D341Med (cell line): ENCODE results near the gene LAPTM5.
"Not testable (repeated sequence)": the region's sequence is repeated elsewhere in the genome, so short reads cannot be mapped to it uniquely, and the experiment has no call there.

ENCODE experiments used
- DNase-seq: peaks from one replicate; pipeline ENCODE4 v3.0.0; 2012; ENCODE audit warnings: low spot score

LAPTM5 gene

GRCh38 chr1:30757352-30758120, at the start of gene LAPTM5:
TSS of gene LAPTM5 (minus strand) at chr1:30757774. CDS start at chr1:30757745, 29 bp downstream.
- no peak for DNase-seq

- DNase-seq: no peak
These were observed 49.1 kb upstream of the LAPTM5 start for GRCh38 chr1:30806381-30807317.

GRCh38 chr1:30805304-30806003, 47.9 kb upstream of the LAPTM5 start:
- DNase-seq: no peak

GRCh38 chr1:30804822-30805221, 47.2 kb upstream of the LAPTM5 start:
- no peak for DNase-seq

DNA sequence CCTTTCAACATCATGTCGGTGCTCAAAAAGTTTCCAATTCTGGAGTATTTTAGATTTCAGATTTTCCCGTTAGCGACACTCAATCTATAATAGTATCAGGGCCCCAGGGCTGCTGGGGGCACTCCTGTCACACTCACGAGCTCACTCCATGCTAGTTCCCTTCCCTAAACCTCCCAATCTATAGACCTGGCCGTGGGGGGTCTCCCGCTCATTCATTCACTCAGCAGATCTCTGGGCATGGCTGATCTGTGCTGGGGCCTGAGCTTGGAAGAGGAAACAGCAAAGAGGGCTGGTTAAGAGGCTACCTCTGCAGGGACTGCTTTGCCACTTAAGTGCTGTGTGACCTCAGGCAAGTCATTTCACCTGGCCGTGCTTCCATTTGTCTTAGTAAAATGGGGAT, 46.8 kb upstream of the LAPTM5 start:
- DNase-seq: no peak

DNA sequence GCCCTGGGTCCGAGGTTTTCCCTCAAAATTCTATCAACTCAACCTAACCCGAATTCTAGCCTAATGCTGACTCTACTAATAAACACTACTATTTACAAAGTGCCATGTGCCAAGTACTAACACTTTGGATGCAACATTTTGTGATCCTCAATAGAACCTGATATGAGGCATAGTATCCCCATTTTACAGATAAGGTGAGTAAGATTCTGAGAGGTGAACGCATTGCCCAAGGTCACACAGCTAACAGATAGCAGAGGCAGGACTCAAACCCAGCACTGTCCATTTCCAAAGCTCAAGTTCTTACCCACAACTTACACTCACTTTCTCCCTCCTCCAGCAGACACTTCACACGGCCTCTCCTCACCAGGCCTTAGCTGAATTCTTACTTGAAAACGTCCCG, 46.0 kb upstream of the LAPTM5 start:
- no peak for DNase-seq

- peak; percentile 86 for DNase-seq
These were observed 44.2 kb upstream of the LAPTM5 start for GRCh38 chr1:30801771-30802198.

- DNase-seq: no peak
These were observed 41.6 kb upstream of the LAPTM5 start for GRCh38 chr1:30799233-30799511.

GRCh38 chr1:30798389-30799232, 41.0 kb upstream of the LAPTM5 start:
- DNase-seq: no peak

GRCh38 chr1:30795026-30795425, 37.5 kb upstream of the LAPTM5 start:
- no peak for DNase-seq

DNA sequence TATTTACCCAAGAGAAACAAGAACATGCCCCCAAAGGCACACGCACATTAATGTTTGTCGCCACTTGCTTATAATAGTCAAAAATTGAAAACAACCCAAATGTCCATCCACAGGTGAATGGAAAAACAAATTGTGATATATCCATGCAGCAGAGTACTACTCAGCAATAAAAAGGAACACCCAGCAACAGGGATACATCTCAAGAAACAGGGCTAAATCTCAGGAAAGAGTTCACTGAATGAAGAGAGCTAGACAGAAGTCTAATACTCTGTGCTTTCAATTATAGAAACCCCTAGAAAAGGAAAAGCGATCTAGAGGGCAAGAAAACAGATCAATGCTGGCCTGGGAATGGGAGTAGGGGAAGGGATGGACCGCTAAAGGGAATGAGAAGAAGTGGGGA, 36.7 kb upstream of the LAPTM5 start:
- DNase-seq: no peak

DNA sequence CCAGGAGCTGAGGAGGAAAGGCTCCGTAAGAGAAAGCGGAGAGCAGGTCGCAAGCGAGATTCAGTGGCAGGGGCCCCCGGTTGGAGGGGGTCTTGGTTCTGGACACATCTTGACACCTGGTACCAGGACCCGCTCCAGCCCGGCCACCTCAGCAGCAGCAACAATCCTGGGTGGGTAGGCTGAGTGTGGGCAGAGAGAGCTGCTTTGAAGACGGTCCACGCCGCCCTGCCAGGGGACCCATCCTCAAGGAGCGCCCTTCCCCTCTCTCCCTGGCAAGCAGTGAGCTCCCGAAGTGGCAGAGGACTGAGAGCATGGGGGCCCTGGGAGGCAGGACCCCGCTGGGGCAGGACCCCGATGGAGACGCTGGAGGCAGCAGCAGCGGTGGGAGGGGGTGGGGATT, 35.6 kb upstream of the LAPTM5 start:
- no peak for DNase-seq

- DNase-seq: no peak
These were observed 34.3 kb upstream of the LAPTM5 start for GRCh38 chr1:30791868-30792267.

- DNase-seq: no peak
These were observed 33.5 kb upstream of the LAPTM5 start for GRCh38 chr1:30790850-30791778.

DNA sequence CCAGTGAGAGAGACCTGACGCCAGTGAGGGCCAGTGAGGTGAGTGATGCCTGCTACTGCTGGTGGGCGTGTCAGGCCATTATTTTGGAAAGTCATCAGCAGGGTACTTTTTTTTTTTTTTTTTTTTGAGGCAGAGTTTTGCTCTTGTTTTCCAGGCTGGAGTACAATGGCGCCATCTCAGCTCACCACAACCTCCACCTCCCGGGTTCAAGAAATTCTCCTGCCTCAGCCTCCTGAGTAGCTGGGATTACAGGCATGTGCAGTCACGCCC, 32.6 kb upstream of the LAPTM5 start:
- not testable (repeated sequence) for DNase-seq

DNA sequence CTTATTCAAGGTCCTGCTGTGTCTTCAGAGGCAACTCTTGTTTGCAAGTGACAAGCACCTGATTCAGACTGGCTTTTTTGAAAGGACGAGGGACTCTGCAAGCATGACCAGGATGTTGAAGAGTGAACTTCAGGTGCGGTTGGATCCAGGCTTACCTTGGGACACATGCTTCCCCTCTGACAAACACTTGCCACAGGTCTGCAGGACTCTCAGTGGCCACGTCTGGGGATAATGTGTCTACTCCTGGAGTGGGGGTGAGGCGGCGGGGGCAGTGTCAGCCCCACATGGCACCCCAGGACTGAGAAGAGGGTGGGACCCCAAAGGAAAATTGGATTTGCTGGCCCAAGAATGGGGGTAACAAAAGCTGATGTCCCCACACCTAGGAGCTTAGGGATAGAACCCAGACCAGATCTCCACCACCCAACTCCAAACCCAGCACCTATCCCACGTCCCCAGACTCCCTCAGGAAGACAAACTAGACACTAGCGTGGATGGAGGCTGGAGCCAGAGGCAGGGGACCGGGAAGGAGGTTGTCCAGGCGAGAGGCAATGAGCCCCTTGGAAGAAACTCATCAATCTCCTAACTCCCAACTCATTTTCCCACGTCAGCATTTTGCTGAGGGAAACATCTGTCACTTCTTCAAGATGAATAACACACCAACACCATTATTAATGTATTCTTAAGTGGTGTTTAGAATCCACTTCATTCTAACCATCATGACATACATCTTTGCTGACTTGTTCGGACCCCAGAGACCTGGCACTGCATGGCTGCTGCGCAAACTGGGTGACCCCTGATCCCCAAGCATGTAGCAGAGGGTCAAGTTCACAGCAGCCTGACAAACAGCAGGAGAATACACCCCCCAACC, 32.0 kb upstream of the LAPTM5 start:
- no peak for DNase-seq

DNA sequence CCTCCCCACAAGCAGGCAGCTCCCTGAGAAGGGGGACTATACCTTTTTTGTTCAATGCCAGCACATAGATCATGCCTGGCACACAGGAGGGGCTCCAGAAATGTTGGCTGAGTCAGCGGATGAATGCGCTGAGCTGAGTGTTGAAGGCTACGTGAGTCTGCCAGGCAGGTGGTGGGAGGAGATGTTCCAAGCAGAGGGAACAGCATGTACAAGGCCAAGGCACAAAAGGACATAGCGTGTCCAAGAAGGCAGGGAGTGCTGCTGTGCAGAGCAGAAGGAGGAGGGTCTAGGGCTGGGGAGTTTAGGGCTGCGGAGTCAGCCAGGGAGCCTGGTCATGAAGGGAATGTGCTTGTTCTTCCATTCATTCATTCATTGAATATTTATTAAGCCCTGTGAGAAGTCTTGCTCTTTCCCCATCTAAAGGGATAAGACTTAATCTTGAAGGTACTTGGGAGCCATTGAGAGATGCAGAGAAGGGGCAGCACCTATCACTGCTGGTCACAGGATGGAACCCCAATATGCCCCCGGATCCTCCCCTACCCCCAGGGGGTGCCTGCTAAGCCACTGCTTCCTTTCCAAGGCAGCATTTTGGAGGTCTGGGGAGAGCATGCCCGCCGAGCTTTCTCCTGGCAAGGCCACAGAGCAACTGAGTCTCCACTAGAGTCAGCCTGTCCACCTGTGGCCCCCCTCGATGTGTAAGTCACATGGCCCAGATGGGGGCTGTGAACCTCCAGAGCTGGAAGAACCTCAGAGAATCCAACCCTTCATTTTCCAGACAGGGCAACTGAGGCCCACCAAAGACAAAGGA, 31.2 kb upstream of the LAPTM5 start:
- DNase-seq: no peak

GRCh38 chr1:30787856-30788495, 30.4 kb upstream of the LAPTM5 start:
- DNase-seq: no peak

DNA sequence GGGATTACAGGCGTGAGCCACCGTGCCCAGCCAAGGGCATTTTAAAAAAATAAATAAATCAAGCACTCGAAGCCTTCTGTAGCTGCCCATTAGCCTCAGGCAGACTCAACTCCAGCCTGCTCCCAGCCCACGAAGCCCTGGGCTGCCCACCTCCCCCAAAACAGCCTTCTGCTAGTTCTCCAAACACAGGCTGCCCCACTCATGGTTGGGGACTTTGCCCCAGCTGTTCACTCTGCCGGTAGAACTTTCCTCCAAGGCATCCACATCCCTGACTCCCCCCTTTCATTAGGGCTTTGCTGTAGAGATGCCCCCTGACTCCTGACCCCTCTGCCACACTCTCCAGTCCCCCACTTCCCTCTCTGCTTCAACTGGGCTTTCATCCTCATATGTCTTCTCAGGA, 29.7 kb upstream of the LAPTM5 start:
- DNase-seq: no peak
